Ascending aorta (tissue), 2 donors: ENCODE measurements around the gene SEMA5A. TPM values are rescaled to one million over a fixed set of nuclear protein-coding genes. Genes with fewer than 3 reads are reported as not detected.
A peak's percentile ranks its signal among the peaks of the same experiment; 100 is the strongest.

Source experiments
- DNase-seq, 2 donors: peaks; one replicate each; pipeline ENCODE4 v3.0.0-alpha.2; 2019; ENCODE audit warnings: low spot score in 2 of 2
- H3K27ac ChIP-seq, 2 donors: fragments of 200-600 bp; sonication (generic); one replicate each; pipeline ENCODE4 v1.5.1; 2016 to 2017; ENCODE audit warnings: mild to moderate bottlenecking in 1 of 2
- H3K27me3 ChIP-seq: fragments of 200-600 bp; sonication (generic); one replicate; pipeline ENCODE4 v1.5.1; 2017
- H3K36me3 ChIP-seq, 2 donors: fragments of 200-600 bp; sonication (generic); one replicate each; pipeline ENCODE4 v1.5.1; 2016
- H3K4me1 ChIP-seq, 2 donors: fragments of 200-600 bp; sonication (generic); one replicate each; pipeline ENCODE4 v1.5.1; 2016 to 2017; ENCODE audit warnings: mild to moderate bottlenecking in 1 of 2
- H3K4me3 ChIP-seq, 2 donors: fragments of 200-600 bp; sonication (generic); one replicate each; pipeline ENCODE4 v1.5.1; 2016 to 2017; ENCODE audit warnings: mild to moderate bottlenecking in 1 of 2
- H3K9me3 ChIP-seq, 2 donors: fragments of 200-600 bp; sonication (generic); one replicate each; pipeline ENCODE4 v1.5.1; 2016
- CTCF ChIP-seq, 3 experiments: fragments of 200-600 bp in 2 of 3; fragments of 450-650 bp in 1 of 3; sonication (generic) in 2 of 3; IDR thresholded peaks; one replicate each; pipeline ENCODE4 v1.5.1; 2016 to 2019; ENCODE audit warnings: antibody characterized with exemption in 3 of 3, mild to moderate bottlenecking in 1 of 3, moderate library complexity in 1 of 3
- intact Hi-C: fragments of 100-400 bp; cut with DNase I; formaldehyde crosslinking; loops from one replicate; pipeline ENCODE4 v1.15.1; 2023
- total RNA-seq: library from RNA; depleted of rRNA; stranded (reverse); fragments of >200 nt; gene quantifications from one replicate; pipeline ENCODE4 v1.1.0, GENCODE V29; 2016

The SEMA5A gene
- total RNA-seq, 1 donor from 2014 or later = 18.4 TPM

DNA sequence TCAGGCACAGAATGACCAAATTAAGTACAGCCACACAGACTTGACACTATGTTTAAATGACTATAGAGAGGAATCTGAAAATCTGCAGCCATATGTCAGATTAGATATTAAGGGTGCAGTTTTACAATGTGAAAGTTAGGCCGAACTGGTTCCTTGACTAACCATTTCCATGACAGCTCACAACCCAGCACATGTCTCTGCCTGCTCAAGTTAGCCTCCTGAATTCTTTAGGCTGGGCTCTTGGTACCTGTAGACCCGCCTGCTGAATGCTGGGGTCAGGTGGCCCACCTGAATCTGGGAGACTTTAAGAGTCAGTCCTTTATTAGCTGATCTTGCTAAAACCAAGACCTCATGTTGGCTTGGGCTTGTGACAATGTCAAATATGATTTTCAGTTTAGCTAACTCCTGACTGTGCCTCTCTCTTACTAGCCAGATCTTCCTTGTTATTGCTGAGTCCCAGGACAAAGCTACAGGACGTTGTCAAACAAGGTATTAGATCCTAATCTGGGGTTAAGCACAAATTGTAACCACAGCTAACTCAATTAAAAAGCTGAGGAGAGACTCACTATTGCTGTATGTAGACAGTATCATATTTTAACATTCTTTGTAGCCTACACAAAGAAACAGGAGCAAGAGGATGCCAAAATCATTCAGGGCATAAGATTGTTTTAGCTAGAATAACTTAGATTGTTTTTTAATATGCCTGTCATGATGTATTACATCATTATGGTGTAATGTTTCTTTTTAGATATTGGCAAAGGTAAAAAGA, 490.9 kb downstream of the SEMA5A start:
- H3K27ac ChIP-seq = no peak overlapping the region
- no peaks in the 10 kb centered on the region for H3K9me3 ChIP-seq
- H3K4me3 ChIP-seq = no peak overlapping the region
- TF ChIP-seq CTCF (IDR thresholded peaks at IDR 0.05) = no peak
- intact Hi-C loops = no loop called here
- H3K4me1 ChIP-seq = peaks cover 0 to 3% of the 10 kb centered on the region in 2 donors
- no peak for DNase-seq
- peaks cover 0 to 4% of the 10 kb centered on the region in 2 donors for H3K36me3 ChIP-seq
- H3K27me3 ChIP-seq = no peaks in the 10 kb centered on the region

GRCh38 chr5:9054322-9054721, 491.6 kb downstream of the SEMA5A start:
- Histone ChIP-seq H3K27me3 (no peaks in the 10 kb centered on the region), H3K27ac (no peak overlapping the region), H3K4me3 (no peak overlapping the region), H3K9me3 (no peaks in the 10 kb centered on the region), H3K36me3 (peaks cover 0 to 4% of the 10 kb centered on the region in 2 donors), H3K4me1 (peaks cover 0 to 3% of the 10 kb centered on the region in 2 donors)
- no peak for TF ChIP-seq CTCF (IDR thresholded peaks at IDR 0.05)
- no peak for DNase-seq
- intact Hi-C loops = no loop called here

DNA sequence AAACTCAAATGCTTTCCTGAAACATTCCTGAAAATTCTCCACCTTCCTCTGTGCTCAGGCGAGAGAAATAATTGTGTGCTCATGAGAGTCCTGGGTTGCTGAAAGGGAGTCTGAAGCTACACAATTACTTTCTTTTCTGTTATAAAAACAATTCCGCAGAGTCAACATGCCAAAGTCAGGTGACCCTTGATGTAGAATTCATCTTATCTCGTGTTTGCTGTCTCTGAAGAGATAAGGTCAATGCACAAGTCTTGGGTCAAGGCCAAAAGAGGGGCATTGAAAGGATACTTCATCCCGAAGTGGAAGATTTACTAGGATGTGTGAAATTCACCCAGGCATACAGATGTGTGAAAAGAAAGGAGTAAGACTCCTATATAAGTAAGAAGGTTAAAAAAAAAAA, 493.5 kb downstream of the SEMA5A start:
- Histone ChIP-seq H3K4me3 (no peak overlapping the region), H3K27ac (no peak overlapping the region), H3K9me3 (no peaks in the 10 kb centered on the region), H3K27me3 (no peaks in the 10 kb centered on the region), H3K4me1 (peaks cover 0 to 9% of the 10 kb centered on the region in 2 donors), H3K36me3 (peaks cover 0 to 4% of the 10 kb centered on the region in 2 donors)
- TF ChIP-seq CTCF (IDR thresholded peaks at IDR 0.05) = no peak
- intact Hi-C loops = no loop called here
- DNase-seq = no peak

GRCh38 chr5:9051779-9052178, 494.1 kb downstream of the SEMA5A start:
- H3K36me3 ChIP-seq = peaks cover 0 to 4% of the 10 kb centered on the region in 2 donors
- H3K4me1 ChIP-seq = peaks cover 0 to 14% of the 10 kb centered on the region in 2 donors
- H3K4me3 ChIP-seq = no peak overlapping the region
- intact Hi-C loops = no loop called here
- no peaks in the 10 kb centered on the region for H3K9me3 ChIP-seq
- H3K27me3 ChIP-seq = no peaks in the 10 kb centered on the region
- H3K27ac ChIP-seq = no peak overlapping the region
- TF ChIP-seq CTCF (IDR thresholded peaks at IDR 0.05) = no peak
- DNase-seq = no peak

DNA sequence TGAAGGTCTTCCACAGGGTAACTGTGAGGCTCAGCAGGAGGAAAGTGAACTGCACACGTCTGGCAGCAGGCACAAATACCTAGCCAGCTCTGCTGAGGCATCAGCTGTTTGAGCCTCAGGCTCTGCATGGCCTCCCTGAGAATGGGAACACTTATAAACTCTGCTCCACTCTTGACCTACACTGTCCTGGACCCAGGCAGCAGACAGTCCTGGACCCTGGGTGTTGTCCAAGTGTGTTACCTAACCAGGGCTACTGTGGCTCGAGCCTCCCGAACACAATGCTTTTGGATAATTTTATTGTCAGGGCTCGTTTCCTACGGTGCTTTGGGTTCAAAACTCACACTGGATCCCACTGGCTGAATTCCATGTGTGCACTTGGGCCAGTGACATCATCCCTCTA, 497.9 kb downstream of the SEMA5A start:
- Histone ChIP-seq H3K27me3 (no peaks in the 10 kb centered on the region), H3K9me3 (no peaks in the 10 kb centered on the region), H3K36me3 (peaks cover 0 to 11% of the 10 kb centered on the region in 2 donors), H3K4me1 (peaks cover 0 to 15% of the 10 kb centered on the region in 2 donors), H3K4me3 (no peak overlapping the region), H3K27ac (peak overlapping the region; percentile 48 to 53)
- TF ChIP-seq CTCF (IDR thresholded peaks at IDR 0.05) = no peak
- no peak for DNase-seq
- intact Hi-C loops = loop anchor here (5.0 to 10.0 kb wide), 2 partner anchors 36 to 497 kb away; partner anchors contain the start of gene SEMA5A
